Adipocyte (in vitro differentiated cells): ENCODE data around the gene CIZ1.

ENCODE experiments used
- DNase-seq: peaks from one replicate; pipeline ENCODE4 v3.0.0-alpha.2; 2015; ENCODE audit warnings: low read depth
- H3K27me3 ChIP-seq: replicated peaks from 2 replicates; pipeline ENCODE4 v1.7.0; 2013; ENCODE audit warnings: mild to moderate bottlenecking, low read length, moderate library complexity; ENCODE audit not compliant: control insufficient read depth, insufficient read depth
- H3K36me3 ChIP-seq: 2 replicates; pipeline ENCODE4 v1.7.0; 2013; ENCODE audit warnings: low read length, mild to moderate bottlenecking, moderate library complexity; ENCODE audit not compliant: control insufficient read depth, insufficient read depth, severe bottlenecking
- H3K4me1 ChIP-seq: 2 replicates; pipeline ENCODE4 v1.7.0; 2013; ENCODE audit warnings: mild to moderate bottlenecking, low read length, moderate library complexity; ENCODE audit not compliant: control insufficient read depth, insufficient read depth
- H3K4me3 ChIP-seq: 2 replicates; pipeline ENCODE4 v1.7.0; 2013; ENCODE audit warnings: mild to moderate bottlenecking, low read length, moderate library complexity
- H3K9ac ChIP-seq: 2 replicates; pipeline ENCODE4 v1.7.0; 2013; ENCODE audit warnings: mild to moderate bottlenecking, low read length, moderate library complexity
- H3K9me3 ChIP-seq: 2 replicates; pipeline ENCODE4 v1.7.0; 2013; ENCODE audit warnings: mild to moderate bottlenecking, low read length, moderate library complexity; ENCODE audit not compliant: control insufficient read depth

CIZ1 gene

GRCh38 chr9:128208946-128209669, 17.7 kb upstream of the CIZ1 start:
- Histone ChIP-seq H3K9ac (no peak overlapping the region), H3K4me3 (no peak overlapping the region), H3K27me3 (no peaks in the 10 kb centered on the region), H3K4me1 (peaks cover 5% of the 10 kb centered on the region), H3K36me3 (no peaks in the 10 kb centered on the region), H3K9me3 (no peaks in the 10 kb centered on the region)
- no peak for DNase-seq

- H3K9ac ChIP-seq, result no peak overlapping the region
Observed at GRCh38 chr9:128208386-128208785, 17.0 kb upstream of the CIZ1 start.

GRCh38 chr9:128206916-128207910, 15.8 kb upstream of the CIZ1 start:
- Histone ChIP-seq H3K9ac (no peak overlapping the region), H3K27me3 (no peaks in the 10 kb centered on the region), H3K9me3 (no peaks in the 10 kb centered on the region), H3K4me3 (no peak overlapping the region), H3K4me1 (peaks cover 8% of the 10 kb centered on the region), H3K36me3 (no peaks in the 10 kb centered on the region)
- DNase-seq, result no peak

More at GRCh38 chr9:128208386-128208785, 17.0 kb upstream of the CIZ1 start:
- no peaks in the 10 kb centered on the region for H3K27me3 ChIP-seq
- peaks cover 5% of the 10 kb centered on the region for H3K4me1 ChIP-seq
- no peak for DNase-seq
- H3K36me3 ChIP-seq, result no peaks in the 10 kb centered on the region
- H3K4me3 ChIP-seq, result no peak overlapping the region
- no peaks in the 10 kb centered on the region for H3K9me3 ChIP-seq

GRCh38 chr9:128206484-128206883, 15.1 kb upstream of the CIZ1 start:
- Histone ChIP-seq H3K9ac (no peak overlapping the region), H3K36me3 (no peaks in the 10 kb centered on the region), H3K4me3 (no peak overlapping the region), H3K27me3 (no peaks in the 10 kb centered on the region), H3K4me1 (peaks cover 8% of the 10 kb centered on the region), H3K9me3 (no peaks in the 10 kb centered on the region)
- no peak for DNase-seq

- Histone ChIP-seq H3K36me3 (no peaks in the 10 kb centered on the region), H3K27me3 (no peaks in the 10 kb centered on the region), H3K4me1 (peaks cover 8% of the 10 kb centered on the region), H3K4me3 (no peak overlapping the region), H3K9me3 (no peaks in the 10 kb centered on the region), H3K9ac (no peak overlapping the region)
- no peak for DNase-seq
Observed at GRCh38 chr9:128205296-128205944, 14.0 kb upstream of the CIZ1 start.

GRCh38 chr9:128204858-128205257, 13.5 kb upstream of the CIZ1 start:
- H3K9ac ChIP-seq, result peak overlapping the region; percentile 75
- peaks cover 8% of the 10 kb centered on the region for H3K4me1 ChIP-seq
- H3K27me3 ChIP-seq, result no peaks in the 10 kb centered on the region
- no peaks in the 10 kb centered on the region for H3K9me3 ChIP-seq
- no peak overlapping the region for H3K4me3 ChIP-seq
- no peaks in the 10 kb centered on the region for H3K36me3 ChIP-seq
- DNase-seq, result no peak

GRCh38 chr9:128203707-128204551, 12.6 kb upstream of the CIZ1 start:
- DNase-seq, result peak; percentile 61
- Histone ChIP-seq H3K9ac (peak overlapping the region; percentile 79), H3K27me3 (no peaks in the 10 kb centered on the region), H3K9me3 (no peaks in the 10 kb centered on the region), H3K4me3 (peak overlapping the region; percentile 84), H3K4me1 (peaks cover 8% of the 10 kb centered on the region), H3K36me3 (no peaks in the 10 kb centered on the region)

GRCh38 chr9:128203024-128203706, 11.8 kb upstream of the CIZ1 start, which contains the start of gene DNM1:
Gene DNM1, plus strand, starts transcription at chr9:128203379. Its CDS starts 92 bp downstream, at chr9:128203471.
- DNase-seq, result peak; percentile 86
- H3K36me3 ChIP-seq, result no peaks in the 10 kb centered on the region

GRCh38 chr9:128202648-128203023, 11.3 kb upstream of the CIZ1 start:
- Histone ChIP-seq H3K9ac (no peak overlapping the region), H3K4me3 (no peak overlapping the region), H3K9me3 (no peaks in the 10 kb centered on the region), H3K36me3 (no peaks in the 10 kb centered on the region), H3K4me1 (peaks cover 8% of the 10 kb centered on the region), H3K27me3 (no peaks in the 10 kb centered on the region)
- no peak for DNase-seq

More at GRCh38 chr9:128203024-128203706, 11.8 kb upstream of the CIZ1 start, which contains the start of gene DNM1:
- Histone ChIP-seq H3K27me3 (no peaks in the 10 kb centered on the region), H3K4me3 (peak within 1 kb of the TSS; percentile 84), H3K9ac (peak within 1 kb of the TSS; percentile 79), H3K4me1 (peaks cover 8% of the 10 kb centered on the region), H3K9me3 (no peaks in the 10 kb centered on the region)
